ENCODE data around the gene APOA1.

APOA1 gene

DNA sequence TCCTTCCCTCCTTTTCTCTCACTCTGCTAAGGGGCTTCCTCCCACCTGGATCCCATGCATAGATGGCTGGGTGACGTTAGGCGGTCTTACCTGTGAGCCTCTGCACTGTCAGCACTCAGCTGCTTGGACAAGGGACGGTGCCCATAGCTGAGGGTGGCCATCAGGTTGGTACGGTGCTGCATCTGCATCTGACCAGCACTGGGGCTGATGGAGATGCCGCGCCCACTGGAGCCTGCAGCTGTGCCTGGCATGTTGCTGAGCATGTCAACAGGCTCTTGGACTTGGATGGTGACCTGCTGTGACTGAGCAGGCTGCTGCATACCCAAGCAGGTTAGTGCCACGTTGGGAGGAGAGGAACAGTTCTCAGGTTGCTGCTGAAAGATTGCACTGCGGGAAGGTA, 21.8 kb upstream of the APOA1 start:
- Histone ChIP-seq H3K4me3 (replicated peaks; ENCODE audit: insufficient read depth, low read length) (no peak overlapping the region), H3K27me3 (ENCODE audit: insufficient read depth, poor library complexity, severe bottlenecking) (no peaks in the 10 kb centered on the region), H3K27ac (replicated peaks) (no peak overlapping the region)
- no peak for TF ChIP-seq POLR2AphosphoS5 (IDR thresholded peaks at IDR 0.05; ENCODE audit: low read depth)
- DNase-seq (ENCODE audit: low read depth in 1 of 2, low spot score in 1 of 2): no peak

DNA sequence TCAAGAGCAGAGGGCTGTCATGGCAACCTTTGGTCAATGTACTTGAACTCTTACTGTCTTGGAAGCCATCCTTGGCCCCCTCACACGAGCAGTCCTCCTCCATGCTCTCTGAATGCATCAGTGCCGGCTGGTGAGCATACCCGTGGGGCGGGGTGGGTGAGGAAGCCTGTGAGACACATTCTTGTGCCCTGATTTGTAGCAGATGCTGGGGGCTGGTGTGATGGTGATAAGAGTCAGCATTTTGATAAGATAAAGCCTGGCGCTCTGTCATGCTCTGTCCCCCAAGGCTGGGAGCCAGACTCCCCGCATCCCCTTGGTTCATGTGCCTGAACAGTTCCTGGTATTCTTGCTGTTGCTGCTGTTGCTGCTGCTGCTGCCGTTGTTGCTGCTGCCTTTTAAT, 20.5 kb upstream of the APOA1 start:
- DNase-seq (ENCODE audit: low read depth in 1 of 2, low spot score in 1 of 2): no peak
- no peak for TF ChIP-seq REST (IDR thresholded peaks at IDR 0.05; ENCODE audit: insufficient replicate concordance, low read depth)
- no peak for TF ChIP-seq CTCF (IDR thresholded peaks at IDR 0.05; ENCODE audit: insufficient read depth, low read length)
- TF ChIP-seq GABPA (IDR thresholded peaks at IDR 0.05; ENCODE audit: low read depth): no peak
- TF ChIP-seq SPI1 (IDR thresholded peaks at IDR 0.05; ENCODE audit: borderline replicate concordance, low read depth): no peak
- TF ChIP-seq POLR2AphosphoS5 (IDR thresholded peaks at IDR 0.05; ENCODE audit: low read depth): no peak
- Histone ChIP-seq H3K27me3 (ENCODE audit: insufficient read depth, poor library complexity, severe bottlenecking) (no peaks in the 10 kb centered on the region), H3K27ac (replicated peaks) (no peak overlapping the region), H3K4me3 (replicated peaks; ENCODE audit: insufficient read depth, low read length) (no peak overlapping the region)

GRCh38 chr11:116857316-116857715, 19.9 kb upstream of the APOA1 start:
- Histone ChIP-seq H3K27me3 (ENCODE audit: insufficient read depth, poor library complexity, severe bottlenecking) (no peaks in the 10 kb centered on the region), H3K27ac (replicated peaks) (no peak overlapping the region), H3K4me3 (replicated peaks; ENCODE audit: insufficient read depth, low read length) (no peak overlapping the region)
- TF ChIP-seq POLR2AphosphoS5 (IDR thresholded peaks at IDR 0.05; ENCODE audit: low read depth) (no peak), GABPA (IDR thresholded peaks at IDR 0.05; ENCODE audit: low read depth) (no peak), SPI1 (IDR thresholded peaks at IDR 0.05; ENCODE audit: borderline replicate concordance, low read depth) (no peak), REST (IDR thresholded peaks at IDR 0.05; ENCODE audit: insufficient replicate concordance, low read depth) (no peak), CTCF (IDR thresholded peaks at IDR 0.05; ENCODE audit: insufficient read depth, low read length) (no peak)
- DNase-seq (ENCODE audit: low read depth in 1 of 2, low spot score in 1 of 2): no peak

DNA sequence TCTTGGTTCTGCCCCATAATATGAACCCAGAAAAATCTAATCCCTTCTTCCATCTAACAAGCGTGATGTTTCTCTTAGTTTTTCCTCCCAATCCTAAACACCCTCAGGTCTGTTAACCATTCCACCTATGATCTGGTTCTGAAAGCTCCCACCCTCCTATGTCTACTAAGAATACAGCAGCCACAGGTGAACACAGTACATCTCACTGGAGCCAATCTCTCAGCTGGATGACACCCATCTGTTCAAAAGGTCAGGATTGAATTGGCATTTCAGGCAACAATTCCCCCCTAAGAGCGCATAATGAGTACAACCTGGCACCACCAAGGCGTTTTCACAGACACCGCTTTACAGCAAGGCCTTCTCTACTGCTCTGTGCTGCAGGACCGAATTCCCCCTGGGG, 19.0 kb upstream of the APOA1 start:
- TF ChIP-seq GABPA (IDR thresholded peaks at IDR 0.05; ENCODE audit: low read depth): no peak
- TF ChIP-seq POLR2AphosphoS5 (IDR thresholded peaks at IDR 0.05; ENCODE audit: low read depth): no peak
- TF ChIP-seq REST (IDR thresholded peaks at IDR 0.05; ENCODE audit: insufficient replicate concordance, low read depth): no peak
- TF ChIP-seq SPI1 (IDR thresholded peaks at IDR 0.05; ENCODE audit: borderline replicate concordance, low read depth): no peak
- no peak for TF ChIP-seq CTCF (IDR thresholded peaks at IDR 0.05; ENCODE audit: insufficient read depth, low read length)
- Histone ChIP-seq H3K27me3 (ENCODE audit: insufficient read depth, poor library complexity, severe bottlenecking) (no peaks in the 10 kb centered on the region), H3K4me3 (replicated peaks; ENCODE audit: insufficient read depth, low read length) (no peak overlapping the region), H3K27ac (replicated peaks) (no peak overlapping the region)
- no peak for DNase-seq (ENCODE audit: low read depth in 1 of 2, low spot score in 1 of 2)

Data from HL-60 (cell line).